Keratinocyte (primary cell): ENCODE data around the gene HOTAIR. TPM values are rescaled to one million over a fixed set of nuclear protein-coding genes. Genes with fewer than 3 reads are reported as not detected.

Source experiments
- DNase-seq: peaks from one replicate; pipeline ENCODE4 v3.0.0-alpha.2; 2011; ENCODE audit warnings: low read depth, missing footprints, low spot score
- FAIRE-seq: peaks from 2 replicates; lab custom pipeline; 2011; peaks lifted over from hg19 to GRCh38; lab: Jason Lieb, UNC
- H2AFZ ChIP-seq: 2 replicates; pipeline ENCODE4 v1.6.0; 2012; ENCODE audit warnings: low read length, control low read depth, inconsistent platforms; ENCODE audit not compliant: control insufficient read depth
- H3K27ac ChIP-seq: 2 replicates; pipeline ENCODE4 v1.5.1; 2011; ENCODE audit warnings: low read length; ENCODE audit not compliant: control insufficient read depth, insufficient read depth
- H3K27me3 ChIP-seq: 3 replicates; pipeline ENCODE4 v1.6.0; 2011; ENCODE audit warnings: low read length; ENCODE audit not compliant: control insufficient read depth, insufficient read depth; ENCODE audit errors: extremely low read depth
- H3K36me3 ChIP-seq, 2 experiments: 2 replicates in 1 of 2; 3 replicates in 1 of 2; pipeline ENCODE4 v1.5.1; 2011; ENCODE audit warnings: low read length in 2 of 2, mild to moderate bottlenecking in 1 of 2; ENCODE audit not compliant: control insufficient read depth in 2 of 2, insufficient read depth in 2 of 2; ENCODE audit errors: extremely low read depth in 1 of 2
- H3K4me1 ChIP-seq: 3 replicates; pipeline ENCODE4 v1.5.1; 2011; ENCODE audit warnings: low read length; ENCODE audit not compliant: control insufficient read depth, insufficient read depth; ENCODE audit errors: extremely low read depth
- H3K4me2 ChIP-seq: 3 replicates; pipeline ENCODE4 v1.6.0; 2011; ENCODE audit warnings: low read depth, low read length; ENCODE audit not compliant: control insufficient read depth, insufficient read depth; ENCODE audit errors: extremely low read depth
- H3K4me3 ChIP-seq, 3 experiments: fragments of 200-600 bp in 1 of 3; sonication (generic) in 1 of 3; 2 replicates in 2 of 3; 3 replicates in 1 of 3; pipeline ENCODE4 v1.5.1; 2011 to 2016; ENCODE audit warnings: low read length in 3 of 3, mild to moderate bottlenecking in 3 of 3, control low read depth in 2 of 3, inconsistent platforms in 1 of 3, low read depth in 1 of 3, mixed read lengths in 1 of 3, mixed run types in 1 of 3, moderate library complexity in 1 of 3; ENCODE audit not compliant: control insufficient read depth in 2 of 3, insufficient read depth in 2 of 3; ENCODE audit errors: extremely low read depth in 1 of 3
- H3K79me2 ChIP-seq: 2 replicates; pipeline ENCODE4 v1.6.0; 2012; ENCODE audit warnings: low read length; ENCODE audit not compliant: control insufficient read depth, insufficient read depth
- H3K9ac ChIP-seq: 3 replicates; pipeline ENCODE4 v1.6.0; 2011; ENCODE audit warnings: low read length; ENCODE audit not compliant: control insufficient read depth, insufficient read depth; ENCODE audit errors: extremely low read depth
- H3K9me1 ChIP-seq: 3 replicates; pipeline ENCODE4 v1.6.0; 2011; ENCODE audit warnings: low read length; ENCODE audit not compliant: control insufficient read depth, insufficient read depth; ENCODE audit errors: extremely low read depth
- H3K9me3 ChIP-seq: 2 replicates; pipeline ENCODE4 v1.5.1; 2012; ENCODE audit warnings: low read depth, low read length; ENCODE audit not compliant: control insufficient read depth
- H4K20me1 ChIP-seq: 3 replicates; pipeline ENCODE4 v1.6.0; 2011; ENCODE audit warnings: low read length; ENCODE audit not compliant: control insufficient read depth, insufficient read depth; ENCODE audit errors: extremely low read depth
- EZH2 ChIP-seq: IDR thresholded peaks from one replicate; pipeline ENCODE4 v1.6.1; 2012; ENCODE audit warnings: inconsistent platforms, mild to moderate bottlenecking, low read length, moderate library complexity
- dilution Hi-C: fragments of 300-500 bp; cut with MboI; formaldehyde crosslinking; loops from one replicate; pipeline ENCODE4 v1.7.0; 2020; ENCODE audit warnings: low sequenced_read_pairs; ENCODE audit not compliant: extremely low pct_ligation_motif_present
- polyA plus RNA-seq, 5 experiments: library from polyadenylated mRNA; depleted of rRNA in 3 of 5; stranded (reverse) in 3 of 5; stranded (forward) in 1 of 5; unstranded in 1 of 5; fragments of >200 nt; gene quantifications; 1 replicate in 1 of 5; 2 replicates in 3 of 5; 3 replicates in 1 of 5; pipeline versions ENCODE4 v1.2.1 to v1.2.3, GENCODE V29; 2011 to 2012; ENCODE audit warnings: missing spikeins in 2 of 5, low read depth in 1 of 5, low replicate concordance in 1 of 5
- TF ChIP-seq, protein P1 (sequence below), 3 experiments: IDR thresholded peaks in 1 of 3; conservative IDR thresholded peaks in 1 of 3; optimal IDR thresholded peaks in 1 of 3; 2 replicates in 2 of 3; 3 replicates in 1 of 3; pipeline versions ENCODE3 to v1.5.1; 2011; ENCODE audit warnings: low read length in 3 of 3, mild to moderate bottlenecking in 3 of 3, moderate library complexity in 2 of 3, control low read depth in 1 of 3, inconsistent platforms in 1 of 3; ENCODE audit not compliant: insufficient read depth in 2 of 3; ENCODE audit errors: extremely low read depth in 1 of 3

HOTAIR gene
- polyA plus RNA-seq, 1 donor (not counting 4 experiments of a cell fraction or from before 2014, with no cell fraction given) = 4.0 TPM

DNA sequence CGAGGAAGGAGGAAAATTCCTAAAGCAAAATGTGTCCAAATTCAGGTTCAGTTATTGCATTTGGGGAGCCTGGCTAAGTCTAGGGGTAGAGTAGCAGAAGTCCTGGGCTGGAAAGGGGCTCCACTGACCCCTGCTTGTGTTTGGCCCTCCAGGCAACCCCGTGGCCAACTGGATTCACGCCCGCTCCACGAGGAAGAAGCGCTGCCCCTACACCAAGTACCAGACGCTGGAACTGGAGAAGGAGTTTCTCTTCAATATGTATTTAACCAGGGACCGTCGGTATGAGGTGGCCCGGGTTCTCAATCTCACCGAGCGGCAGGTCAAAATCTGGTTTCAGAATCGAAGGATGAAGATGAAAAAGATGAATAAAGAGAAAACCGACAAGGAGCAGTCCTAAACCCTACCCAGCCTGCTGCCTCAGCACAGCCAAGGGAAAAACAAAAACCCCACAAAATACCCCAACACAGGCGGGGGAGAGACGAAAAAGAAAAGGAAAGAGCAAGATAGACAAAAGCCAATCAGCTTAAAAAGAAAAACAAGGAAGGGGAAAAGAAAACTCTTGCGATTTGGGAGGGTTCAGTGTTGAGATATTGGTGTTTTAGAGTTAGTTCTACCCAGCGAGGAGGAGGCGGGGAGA is 27.6 kb upstream of the HOTAIR start:
- TF ChIP-seq, protein P1, sequence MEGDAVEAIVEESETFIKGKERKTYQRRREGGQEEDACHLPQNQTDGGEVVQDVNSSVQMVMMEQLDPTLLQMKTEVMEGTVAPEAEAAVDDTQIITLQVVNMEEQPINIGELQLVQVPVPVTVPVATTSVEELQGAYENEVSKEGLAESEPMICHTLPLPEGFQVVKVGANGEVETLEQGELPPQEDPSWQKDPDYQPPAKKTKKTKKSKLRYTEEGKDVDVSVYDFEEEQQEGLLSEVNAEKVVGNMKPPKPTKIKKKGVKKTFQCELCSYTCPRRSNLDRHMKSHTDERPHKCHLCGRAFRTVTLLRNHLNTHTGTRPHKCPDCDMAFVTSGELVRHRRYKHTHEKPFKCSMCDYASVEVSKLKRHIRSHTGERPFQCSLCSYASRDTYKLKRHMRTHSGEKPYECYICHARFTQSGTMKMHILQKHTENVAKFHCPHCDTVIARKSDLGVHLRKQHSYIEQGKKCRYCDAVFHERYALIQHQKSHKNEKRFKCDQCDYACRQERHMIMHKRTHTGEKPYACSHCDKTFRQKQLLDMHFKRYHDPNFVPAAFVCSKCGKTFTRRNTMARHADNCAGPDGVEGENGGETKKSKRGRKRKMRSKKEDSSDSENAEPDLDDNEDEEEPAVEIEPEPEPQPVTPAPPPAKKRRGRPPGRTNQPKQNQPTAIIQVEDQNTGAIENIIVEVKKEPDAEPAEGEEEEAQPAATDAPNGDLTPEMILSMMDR (optimal IDR thresholded peaks at IDR 0.05 in 1 of 3, IDR thresholded peaks at IDR 0.05 in 1 of 3, conservative IDR thresholded peaks at IDR 0.05 in 1 of 3; ENCODE audit: extremely low read depth in 1 of 3, insufficient read depth in 2 of 3, low read length in 3 of 3) = no peak
- TF ChIP-seq EZH2 = no peak
- Histone ChIP-seq H3K79me2 (peaks cover 53% of the 10 kb centered on the region), H3K4me3 (no peak overlapping the region), H3K9me1 (no peaks in the 10 kb centered on the region), H3K4me2 (no peak overlapping the region), H3K4me1 (peaks cover 23% of the 10 kb centered on the region), H3K9me3 (no peaks in the 10 kb centered on the region), H2AFZ (no peak overlapping the region), H3K27ac (no peak overlapping the region), H4K20me1 (no peaks in the 10 kb centered on the region), H3K27me3 (no peaks in the 10 kb centered on the region), H3K9ac (no peak overlapping the region), H3K36me3 (peaks cover 2 to 6% of the 10 kb centered on the region in 2 experiments)
- DNase-seq = no peak
- no peak for FAIRE-seq
- dilution Hi-C loops = no loop called here

DNA sequence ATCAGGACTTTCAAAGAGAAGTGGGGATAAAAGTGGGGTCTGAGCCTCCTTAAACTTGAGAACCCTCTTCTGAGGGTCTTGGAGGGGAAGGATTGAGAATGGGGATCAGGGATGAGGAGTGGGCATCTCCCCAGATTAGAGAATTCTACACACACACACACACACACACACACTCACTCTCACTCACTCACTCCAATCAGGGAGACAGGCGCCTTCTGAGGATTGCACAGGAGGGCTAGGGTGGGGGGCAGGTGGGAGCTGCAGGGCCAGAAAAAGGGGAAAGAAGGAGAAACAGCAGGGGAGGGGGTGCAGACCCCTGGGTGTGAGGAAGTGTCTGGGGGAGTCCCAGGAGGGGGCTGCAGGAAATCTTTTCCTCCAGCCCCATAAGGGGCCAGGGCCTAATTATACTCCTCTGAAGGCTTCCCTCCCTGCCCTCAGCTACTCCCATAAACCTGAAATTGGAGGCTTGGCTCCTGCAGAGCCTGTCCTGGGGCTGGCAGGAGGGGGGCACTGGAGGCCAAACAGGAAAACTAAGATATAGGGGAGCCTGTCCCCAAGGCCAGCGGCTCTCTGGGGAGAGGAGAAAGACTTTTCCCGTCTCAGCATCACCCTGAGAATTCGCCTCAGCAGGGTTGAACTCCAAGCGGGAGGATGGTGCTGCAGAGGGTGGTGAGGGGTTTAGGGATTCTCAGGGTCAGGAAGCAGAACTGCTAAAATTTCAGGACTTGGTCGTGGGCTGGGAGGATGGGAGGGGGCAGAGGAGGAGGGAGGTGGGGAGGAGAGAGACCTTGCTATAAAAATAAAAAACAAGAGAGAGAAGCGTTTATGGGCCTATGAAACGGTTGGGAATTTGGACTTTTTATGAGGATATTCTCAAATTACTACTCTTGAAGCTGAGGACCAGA is 26.8 kb upstream of the HOTAIR start:
- Histone ChIP-seq H3K36me3 (peaks cover 2 to 6% of the 10 kb centered on the region in 2 experiments), H3K27me3 (no peaks in the 10 kb centered on the region), H4K20me1 (no peaks in the 10 kb centered on the region), H2AFZ (no peak overlapping the region), H3K27ac (no peak overlapping the region), H3K4me3 (peak overlapping the region in 1 of 3 experiments; percentile 82), H3K9me3 (no peaks in the 10 kb centered on the region), H3K9me1 (no peaks in the 10 kb centered on the region), H3K9ac (no peak overlapping the region), H3K4me2 (peak overlapping the region; percentile 94), H3K79me2 (peaks cover 55% of the 10 kb centered on the region), H3K4me1 (peaks cover 32% of the 10 kb centered on the region)
- DNase-seq (no peak), FAIRE-seq (no peak)
- dilution Hi-C loops = no loop called here
- no peak for TF ChIP-seq EZH2
- TF ChIP-seq, protein P1 (optimal IDR thresholded peaks at IDR 0.05 in 1 of 3, IDR thresholded peaks at IDR 0.05 in 1 of 3, conservative IDR thresholded peaks at IDR 0.05 in 1 of 3; ENCODE audit: extremely low read depth in 1 of 3, insufficient read depth in 2 of 3, low read length in 3 of 3) = no peak
